ENCODE data around the gene ATP6V0B.

- TF ChIP-seq CTBP1 (IDR thresholded peaks at IDR 0.05; ENCODE audit: borderline replicate concordance) (no peak), NFRKB (IDR thresholded peaks at IDR 0.05) (no peak), FOXM1 (IDR thresholded peaks at IDR 0.05; ENCODE audit: borderline replicate concordance) (no peak), PKNOX1 (IDR thresholded peaks at IDR 0.05) (no peak), ELF4 (IDR thresholded peaks at IDR 0.05) (no peak), FOXA1 (IDR thresholded peaks at IDR 0.05) (no peak), ARNT (IDR thresholded peaks at IDR 0.05) (no peak), BHLHE40 (IDR thresholded peaks at IDR 0.05; ENCODE audit: borderline replicate concordance) (no peak), SUZ12 (IDR thresholded peaks at IDR 0.05) (no peak), FOXK2 (IDR thresholded peaks at IDR 0.05) (no peak), SP1 (IDR thresholded peaks at IDR 0.05) (no peak), ZNF384 (IDR thresholded peaks at IDR 0.05) (no peak), HDGF (IDR thresholded peaks at IDR 0.05; ENCODE audit: borderline replicate concordance) (no peak)
Measured at GRCh38 chr1:44002606-44003157, 27.9 kb downstream of the ATP6V0B start.
